Natural killer cell treated with Interleukin-12 subunit alpha and Interleukin-12 subunit beta and Interleukin-15 and Interleukin-18, amount 100 ng/mL, for 72 hours (primary cell): ENCODE results near the gene RESP18. TPM values are rescaled to one million over a fixed set of nuclear protein-coding genes. Genes with fewer than 3 reads are reported as not detected.
"Not testable (repeated sequence)": the region's sequence is repeated elsewhere in the genome, so short reads cannot be mapped to it uniquely, and the experiment has no call there.

Source experiments
- ATAC-seq, 2 donors: fragments of 150-1000 bp; cut with Tn5 transposase in 1 of 2; sonication (Bioruptor Pico), chemical (Tn5 transposase) in 1 of 2; 2 replicates each; pipeline ENCODE4 v1.10.0; 2021
- DNase-seq: peaks from one replicate; pipeline ENCODE4 v3.0.0; 2022; ENCODE audit warnings: low spot score
- H3K27ac Mint-ChIP-seq, 2 donors: 1 replicate in 1 of 2; 2 replicates in 1 of 2; pipeline ENCODE4 v1.8.0; 2022; ENCODE audit warnings: mixed read lengths in 2 of 2, mild to moderate bottlenecking in 1 of 2, moderate library complexity in 1 of 2
- H3K27me3 Mint-ChIP-seq, 2 donors: 1 replicate in 1 of 2; 2 replicates in 1 of 2; pipeline ENCODE4 v1.8.0; 2022; ENCODE audit warnings: mixed read lengths in 2 of 2
- H3K36me3 Mint-ChIP-seq: one replicate; pipeline ENCODE4 v1.8.0; 2022; ENCODE audit warnings: mixed read lengths
- H3K4me1 Mint-ChIP-seq, 2 donors: 1 replicate in 1 of 2; 2 replicates in 1 of 2; pipeline ENCODE4 v1.8.0; 2022; ENCODE audit warnings: low read depth in 2 of 2, mixed read lengths in 2 of 2, mild to moderate bottlenecking in 1 of 2
- H3K4me3 Mint-ChIP-seq: one replicate; pipeline ENCODE4 v1.8.0; 2022; ENCODE audit warnings: mixed read lengths
- H3K9me3 Mint-ChIP-seq: 2 replicates; pipeline ENCODE4 v1.8.0; 2022; ENCODE audit warnings: mixed read lengths
- total RNA-seq, 2 donors: library from RNA; stranded (reverse); gene quantifications; one replicate each; pipeline ENCODE4 v1.2.3, GENCODE V29; 2022

RESP18 gene
- total RNA-seq, 2 donors from 2014 or later: not detected

DNA sequence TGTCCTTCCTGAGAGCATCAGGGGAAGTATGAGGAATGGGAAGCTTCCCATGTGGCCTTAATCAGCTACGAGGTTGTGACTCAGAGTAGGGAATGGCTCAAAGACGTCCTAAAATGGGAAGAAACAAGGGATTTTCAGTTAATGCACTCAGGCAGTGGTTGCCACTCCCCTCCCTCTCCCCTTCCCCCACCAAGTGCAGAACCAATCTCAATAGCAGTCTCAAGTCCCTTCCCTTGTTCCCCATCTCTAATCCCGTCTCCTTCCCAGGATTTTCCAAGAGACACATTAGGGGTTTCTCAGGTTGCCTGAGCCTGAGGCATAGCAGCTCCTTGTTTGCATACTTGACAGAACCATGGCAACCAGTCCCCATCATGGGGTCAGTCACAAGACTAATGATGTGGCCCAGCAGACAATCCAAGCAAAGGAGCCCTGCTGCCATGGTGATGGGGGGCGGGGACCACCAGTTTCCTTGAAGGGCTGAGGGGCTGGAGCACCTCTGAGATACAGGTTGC is 18.2 kb upstream of the RESP18 start:
- DNase-seq (no peak), ATAC-seq (no peak)
- Mint-ChIP-seq H3K27ac (no peak overlapping the region), H3K27me3 (peaks cover 34 to 50% of the 10 kb centered on the region in 2 donors), H3K9me3 (no peaks in the 10 kb centered on the region), H3K36me3 (no peaks in the 10 kb centered on the region), H3K4me1 (no peaks in the 10 kb centered on the region), H3K4me3 (no peak overlapping the region)

DNA sequence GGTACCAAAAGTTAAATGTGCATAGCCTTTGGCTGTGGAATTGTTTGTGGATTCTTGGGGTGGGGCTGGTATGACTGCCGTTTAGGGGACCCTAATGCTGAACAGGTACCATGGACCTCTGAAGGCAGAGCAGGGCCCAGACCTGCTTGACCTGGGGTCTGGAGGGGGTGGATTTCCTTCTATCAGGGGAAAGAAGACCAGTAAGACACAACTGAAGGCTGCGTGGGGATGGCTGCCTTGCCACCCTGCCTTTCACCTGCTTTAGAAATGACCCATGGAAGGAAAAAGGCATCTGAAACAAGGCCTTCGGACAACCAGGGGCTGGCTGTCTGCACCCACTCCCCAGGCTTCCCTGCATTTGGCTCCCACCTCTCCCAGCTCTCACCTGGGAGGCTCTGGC is 17.7 kb upstream of the RESP18 start:
- ATAC-seq (no peak), DNase-seq (no peak)
- H3K27me3 Mint-ChIP-seq: peaks cover 34 to 50% of the 10 kb centered on the region in 2 donors
- no peak overlapping the region for H3K4me3 Mint-ChIP-seq
- H3K27ac Mint-ChIP-seq: no peak overlapping the region
- no peaks in the 10 kb centered on the region for H3K4me1 Mint-ChIP-seq
- H3K36me3 Mint-ChIP-seq: no peaks in the 10 kb centered on the region
- no peaks in the 10 kb centered on the region for H3K9me3 Mint-ChIP-seq

DNA sequence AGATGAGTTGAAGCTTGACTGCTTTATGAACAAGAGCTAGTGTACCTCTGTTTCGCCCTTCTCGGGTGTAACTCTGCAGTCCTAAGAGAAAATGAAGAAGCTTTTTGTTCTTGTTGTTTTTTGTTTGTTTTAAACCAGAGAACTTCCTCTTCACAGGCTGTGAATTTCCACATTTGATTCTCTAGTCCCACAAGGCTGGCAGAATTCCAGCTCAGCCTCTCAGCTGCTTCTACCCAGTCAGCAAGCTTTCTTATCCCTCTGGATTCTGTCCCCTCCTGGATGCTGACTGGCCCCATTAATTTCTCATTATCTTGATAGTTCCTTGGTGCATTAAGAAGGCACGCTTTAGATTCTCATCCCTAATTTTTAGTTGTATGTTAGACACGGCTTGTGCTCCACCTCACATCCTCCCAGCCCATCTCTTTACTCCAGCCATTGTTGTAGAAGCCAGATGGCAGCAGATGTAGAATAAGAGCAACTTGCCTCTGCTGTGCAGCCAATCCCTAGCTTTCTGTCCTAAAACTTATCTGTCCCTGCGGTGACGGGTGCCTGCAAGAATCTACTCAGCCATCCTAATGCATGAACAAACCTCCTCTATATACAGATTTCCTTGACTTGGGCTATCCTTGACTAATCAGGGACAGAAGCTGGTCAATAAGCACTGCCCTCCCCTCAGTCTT is 12.3 kb upstream of the RESP18 start:
- ATAC-seq (no peak), DNase-seq (no peak)
- Mint-ChIP-seq H3K9me3 (no peaks in the 10 kb centered on the region), H3K4me1 (no peaks in the 10 kb centered on the region), H3K27me3 (peaks cover 28 to 43% of the 10 kb centered on the region in 2 donors), H3K4me3 (no peak overlapping the region), H3K27ac (no peak overlapping the region), H3K36me3 (no peaks in the 10 kb centered on the region)

DNA sequence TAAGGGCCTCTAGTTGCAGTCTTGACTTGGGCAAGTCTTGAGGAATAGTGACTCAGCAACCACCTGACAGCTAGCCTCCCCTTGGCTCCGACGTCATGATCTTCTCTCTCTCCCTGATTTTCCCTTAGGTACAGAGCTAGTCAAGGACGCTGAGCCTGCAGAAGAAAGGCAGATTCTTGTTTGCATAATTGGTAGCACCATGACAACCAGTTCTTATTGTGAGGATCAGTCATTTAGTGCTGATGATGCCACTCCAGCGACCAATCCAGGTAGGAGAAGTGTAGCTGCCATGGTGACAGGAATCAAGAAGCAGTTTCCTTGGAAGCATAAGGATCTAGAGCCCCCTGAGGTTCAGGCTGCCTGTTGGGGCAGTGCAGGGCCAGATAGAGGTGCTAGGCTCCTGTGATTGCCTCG is 2.8 kb upstream of the RESP18 start:
- no peak for ATAC-seq
- H3K36me3 Mint-ChIP-seq: peaks cover 7% of the 10 kb centered on the region
- H3K27me3 Mint-ChIP-seq: peaks cover 41 to 75% of the 10 kb centered on the region in 2 donors
- peaks cover 4% of the 10 kb centered on the region for H3K9me3 Mint-ChIP-seq
- H3K4me3 Mint-ChIP-seq: no peak overlapping the region
- DNase-seq: no peak
- H3K4me1 Mint-ChIP-seq: peaks cover 0 to 2% of the 10 kb centered on the region in 2 donors
- H3K27ac Mint-ChIP-seq: no peak overlapping the region

DNA sequence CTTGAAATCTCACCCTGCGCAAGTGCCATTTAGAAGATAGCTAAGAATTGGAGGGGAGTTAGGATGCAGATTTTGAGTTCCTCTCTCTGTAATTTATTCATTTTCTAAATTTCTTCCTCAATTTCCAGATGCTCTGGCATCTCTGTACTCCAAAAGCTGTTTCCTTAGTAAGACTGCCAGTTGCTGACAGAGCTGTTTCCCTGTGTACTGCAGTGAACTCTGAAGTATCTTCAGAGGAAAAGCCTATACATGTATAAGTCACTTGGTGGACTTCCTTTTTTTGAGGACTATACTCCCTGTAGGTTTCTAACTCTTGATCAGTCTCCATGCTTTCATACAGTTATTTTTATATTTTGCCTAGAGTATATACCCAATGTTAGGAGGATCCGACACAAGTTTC is 1.5 kb upstream of the RESP18 start:
- DNase-seq: no peak
- ATAC-seq: no peak
- Mint-ChIP-seq H3K4me3 (no peak overlapping the region), H3K36me3 (peaks cover 7% of the 10 kb centered on the region), H3K27me3 (peaks cover 45 to 69% of the 10 kb centered on the region in 2 donors), H3K9me3 (peaks cover 4% of the 10 kb centered on the region), H3K4me1 (peaks cover 0 to 2% of the 10 kb centered on the region in 2 donors), H3K27ac (no peak overlapping the region)

DNA sequence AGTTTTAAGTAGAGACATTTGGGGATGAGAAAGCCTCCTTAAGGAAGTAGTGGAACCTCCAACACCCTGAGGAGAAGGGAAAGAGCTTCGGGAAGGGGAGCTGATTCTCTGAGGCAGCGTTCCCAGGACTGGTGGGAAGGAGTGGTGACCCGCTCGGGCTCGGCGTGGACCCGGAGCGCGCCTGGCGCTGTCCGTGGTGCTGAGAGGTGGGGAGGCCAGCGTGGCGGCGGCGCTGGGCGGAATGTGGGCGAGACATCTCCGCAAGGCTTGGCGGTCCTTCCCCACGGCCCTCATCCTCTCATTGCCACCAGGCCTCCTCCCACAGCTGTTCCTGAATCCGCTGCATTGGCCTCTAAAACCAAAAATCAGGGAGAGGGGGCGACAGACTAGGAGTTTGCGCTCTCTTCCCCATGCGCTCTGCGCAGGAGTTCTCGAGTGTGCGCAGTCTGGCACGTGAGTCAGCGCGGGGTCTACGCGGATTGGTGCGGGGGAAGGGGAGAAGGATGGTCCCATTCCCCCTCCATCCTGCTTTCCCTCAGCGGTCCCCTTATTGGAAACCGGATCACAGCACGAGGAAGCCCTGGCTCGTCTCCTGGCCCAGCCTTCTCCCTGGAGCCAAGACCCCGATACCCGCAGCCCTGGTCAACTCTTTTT is 857 bp downstream of the RESP18 start:
- DNase-seq: no peak
- peaks cover 44 to 62% of the 10 kb centered on the region in 2 donors for H3K27me3 Mint-ChIP-seq
- H3K36me3 Mint-ChIP-seq: peaks cover 7% of the 10 kb centered on the region
- H3K4me1 Mint-ChIP-seq: peaks cover 0 to 2% of the 10 kb centered on the region in 2 donors
- H3K9me3 Mint-ChIP-seq: peaks cover 4% of the 10 kb centered on the region
- H3K27ac Mint-ChIP-seq: no peak overlapping the region
- H3K4me3 Mint-ChIP-seq: no peak overlapping the region
- ATAC-seq: no peak

DNA sequence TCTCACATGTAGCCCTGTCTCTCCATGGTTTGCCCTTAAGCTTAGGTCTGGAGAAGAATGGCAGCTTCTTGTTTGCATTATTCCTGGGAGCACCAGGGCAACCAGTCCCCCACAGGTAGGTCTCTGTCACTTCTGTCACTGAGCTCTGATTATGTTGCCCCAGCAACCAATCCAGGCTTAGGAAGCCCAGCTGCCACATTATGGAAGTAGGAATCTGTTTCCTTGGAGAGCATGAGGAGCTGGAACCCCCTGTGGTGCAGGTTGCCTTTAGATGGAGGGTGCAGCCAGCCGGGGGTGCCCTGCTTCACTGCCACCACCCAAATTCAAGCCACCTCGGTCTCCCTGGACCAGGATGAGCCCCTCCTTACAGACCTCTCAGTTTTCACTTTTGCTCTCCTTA is 4.8 kb downstream of the RESP18 start:
- H3K9me3 Mint-ChIP-seq: peaks cover 4% of the 10 kb centered on the region
- no peak for ATAC-seq
- H3K27ac Mint-ChIP-seq: no peak overlapping the region
- peaks cover 0 to 2% of the 10 kb centered on the region in 2 donors for H3K4me1 Mint-ChIP-seq
- DNase-seq: no peak
- H3K27me3 Mint-ChIP-seq: peaks cover 37 to 42% of the 10 kb centered on the region in 2 donors
- no peak overlapping the region for H3K4me3 Mint-ChIP-seq
- H3K36me3 Mint-ChIP-seq: no peaks in the 10 kb centered on the region

DNA sequence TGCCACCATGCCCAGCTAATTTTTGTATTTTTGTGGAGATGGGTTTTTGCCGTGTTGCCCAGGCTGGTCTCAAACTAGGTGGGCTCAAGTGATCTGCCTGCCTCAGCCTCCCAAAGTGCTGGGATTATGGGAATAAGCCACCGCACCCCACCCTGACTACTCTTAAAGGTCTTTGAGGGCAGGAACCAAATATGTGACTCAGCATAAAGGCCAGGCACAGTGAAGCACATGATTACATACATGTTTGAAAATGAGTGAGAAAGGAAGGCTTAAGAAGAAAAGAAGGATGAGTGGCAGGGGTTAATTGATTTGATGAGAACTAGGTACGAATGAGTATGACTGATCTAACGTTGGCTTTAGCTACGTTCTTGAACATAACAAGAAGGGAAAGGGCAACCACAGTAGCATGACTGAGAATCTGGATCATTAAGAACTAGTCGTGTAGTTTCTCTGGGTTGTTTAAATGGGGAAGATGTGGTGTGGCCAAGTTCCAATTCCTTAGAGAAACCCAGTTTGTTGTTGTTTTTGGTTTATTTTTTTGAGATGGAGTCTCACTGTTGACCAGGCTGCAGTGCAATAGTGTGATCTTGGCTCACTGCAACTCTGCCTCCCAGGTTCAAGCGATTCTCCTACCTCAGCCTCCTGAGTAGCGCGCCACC is 6.8 kb downstream of the RESP18 start:
- no peak overlapping the region for H3K4me3 Mint-ChIP-seq
- H3K27me3 Mint-ChIP-seq: peaks cover 36 to 39% of the 10 kb centered on the region in 2 donors
- H3K36me3 Mint-ChIP-seq: no peaks in the 10 kb centered on the region
- no peak for ATAC-seq
- peaks cover 0 to 3% of the 10 kb centered on the region in 2 donors for H3K4me1 Mint-ChIP-seq
- no peak for DNase-seq
- H3K27ac Mint-ChIP-seq: no peak overlapping the region
- H3K9me3 Mint-ChIP-seq: no peaks in the 10 kb centered on the region

DNA sequence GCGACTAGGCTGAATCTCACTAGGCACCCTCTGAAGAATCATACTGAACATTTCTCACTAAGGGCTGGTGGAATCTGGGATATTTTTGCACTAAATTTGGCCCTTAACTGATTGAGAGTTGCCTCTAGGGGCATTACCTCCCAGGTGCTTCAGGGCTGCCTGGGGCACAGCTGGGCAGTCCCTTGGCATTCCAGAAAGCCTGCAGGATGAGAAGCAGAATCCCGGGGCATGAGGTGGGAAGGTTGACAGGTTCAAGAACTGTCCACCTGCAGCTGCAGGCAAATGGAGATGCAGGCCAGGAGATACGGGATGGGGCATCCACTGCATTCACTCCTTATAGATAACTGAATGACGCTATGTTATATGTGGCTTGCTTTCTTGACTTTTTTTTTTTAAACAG is 7.4 kb downstream of the RESP18 start:
- ATAC-seq (no peak), DNase-seq (no peak)
- peaks cover 0 to 3% of the 10 kb centered on the region in 2 donors for H3K4me1 Mint-ChIP-seq
- no peaks in the 10 kb centered on the region for H3K9me3 Mint-ChIP-seq
- no peak overlapping the region for H3K27ac Mint-ChIP-seq
- no peaks in the 10 kb centered on the region for H3K36me3 Mint-ChIP-seq
- H3K4me3 Mint-ChIP-seq: no peak overlapping the region
- peaks cover 31 to 36% of the 10 kb centered on the region in 2 donors for H3K27me3 Mint-ChIP-seq

DNA sequence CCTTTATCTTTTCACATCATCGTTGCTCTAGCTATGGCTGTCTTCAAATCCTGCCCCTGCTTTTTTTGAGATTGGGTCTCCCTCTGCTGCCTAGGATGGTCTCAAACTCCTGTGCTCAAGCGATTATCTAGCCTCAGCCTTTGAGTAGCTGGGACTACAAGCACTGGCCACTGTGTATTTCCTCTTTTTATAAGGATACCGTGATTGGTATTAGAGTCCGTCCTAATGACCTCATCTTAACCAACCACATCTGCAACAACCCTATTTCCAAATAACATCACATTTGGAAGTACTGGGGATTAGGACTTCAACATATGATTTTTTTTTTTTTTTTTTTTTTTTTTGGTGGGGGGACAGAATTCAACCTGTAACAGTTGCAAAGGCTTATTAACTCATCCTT is 9.1 kb downstream of the RESP18 start:
- ATAC-seq: no peak
- Mint-ChIP-seq H3K27me3 (peaks cover 27 to 36% of the 10 kb centered on the region in 2 donors), H3K4me1 (peaks cover 0 to 3% of the 10 kb centered on the region in 2 donors), H3K9me3 (no peaks in the 10 kb centered on the region), H3K27ac (no peak overlapping the region), H3K4me3 (no peak overlapping the region), H3K36me3 (no peaks in the 10 kb centered on the region)
- DNase-seq: no peak

DNA sequence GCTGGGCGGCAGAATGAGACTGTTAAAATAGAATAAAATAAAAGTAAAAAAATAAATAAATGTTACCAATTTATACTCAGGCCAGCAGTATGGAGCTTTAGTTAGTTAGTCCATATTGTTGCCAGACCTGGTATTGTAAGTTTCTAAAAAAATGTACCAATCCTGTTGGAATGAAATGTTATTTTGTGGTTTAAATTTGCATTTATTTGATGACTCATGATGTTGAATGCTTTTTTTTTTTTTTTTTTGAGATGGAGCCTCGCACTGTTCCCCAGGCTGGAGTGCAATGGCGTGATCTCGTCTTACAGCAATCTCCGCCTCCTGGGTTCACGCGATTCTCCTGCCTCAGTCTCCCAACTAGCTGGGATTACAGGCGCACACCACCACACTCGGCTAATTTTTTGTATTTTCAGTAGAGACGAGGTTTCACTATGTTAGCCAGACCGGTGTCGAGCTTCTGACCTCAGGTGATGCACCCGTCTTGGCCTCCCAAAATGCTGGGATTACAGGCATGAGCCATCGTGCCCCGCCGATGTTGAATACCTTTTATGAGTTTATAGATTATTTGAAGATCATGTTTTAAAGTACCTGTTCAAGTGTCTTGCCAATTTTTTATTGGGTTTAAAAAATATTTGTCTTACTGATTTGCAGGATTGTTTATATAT is 17.6 kb downstream of the RESP18 start:
- Mint-ChIP-seq H3K27ac (no peak overlapping the region), H3K36me3 (no peaks in the 10 kb centered on the region), H3K27me3 (peaks cover 14 to 22% of the 10 kb centered on the region in 2 donors), H3K4me3 (no peak overlapping the region), H3K4me1 (no peaks in the 10 kb centered on the region), H3K9me3 (no peaks in the 10 kb centered on the region)
- DNase-seq (no peak), ATAC-seq (no peak)

DNA sequence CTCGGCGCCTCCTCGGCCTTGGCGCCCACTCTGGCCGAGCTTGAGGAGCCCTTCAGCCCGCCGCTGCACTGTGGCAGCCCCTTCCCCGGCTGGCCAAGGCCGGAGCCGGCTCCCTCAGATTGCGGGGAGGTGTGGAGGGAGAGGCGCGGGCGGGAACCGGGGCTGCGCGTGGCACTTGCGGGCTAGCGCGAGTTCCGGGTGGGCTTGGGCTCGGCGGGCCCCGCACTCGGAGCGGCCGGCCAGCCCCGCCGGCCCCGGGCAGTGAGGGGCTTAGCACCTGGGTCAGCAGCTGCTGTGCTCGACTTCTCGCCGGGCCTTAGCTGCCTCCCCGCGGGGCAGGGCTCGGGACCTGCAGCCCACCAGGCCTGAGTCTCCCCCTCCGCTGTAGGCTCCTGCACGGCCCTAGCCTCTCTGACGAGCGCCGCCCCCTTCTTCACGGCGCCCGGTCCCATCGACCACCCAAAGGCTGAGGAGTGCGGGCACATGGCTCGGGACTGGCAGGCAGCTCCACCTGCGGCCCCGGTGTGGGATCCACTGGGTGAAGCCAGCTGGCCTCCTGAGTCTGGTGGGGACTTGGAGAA is 19.8 kb downstream of the RESP18 start:
- not testable (repeated sequence) for ATAC-seq, DNase-seq, H3K4me1 Mint-ChIP-seq, H3K9me3 Mint-ChIP-seq, H3K36me3 Mint-ChIP-seq, H3K27ac Mint-ChIP-seq, H3K4me3 Mint-ChIP-seq
- peaks cover 23 to 29% of the 10 kb centered on the region in 2 donors for H3K27me3 Mint-ChIP-seq

DNA sequence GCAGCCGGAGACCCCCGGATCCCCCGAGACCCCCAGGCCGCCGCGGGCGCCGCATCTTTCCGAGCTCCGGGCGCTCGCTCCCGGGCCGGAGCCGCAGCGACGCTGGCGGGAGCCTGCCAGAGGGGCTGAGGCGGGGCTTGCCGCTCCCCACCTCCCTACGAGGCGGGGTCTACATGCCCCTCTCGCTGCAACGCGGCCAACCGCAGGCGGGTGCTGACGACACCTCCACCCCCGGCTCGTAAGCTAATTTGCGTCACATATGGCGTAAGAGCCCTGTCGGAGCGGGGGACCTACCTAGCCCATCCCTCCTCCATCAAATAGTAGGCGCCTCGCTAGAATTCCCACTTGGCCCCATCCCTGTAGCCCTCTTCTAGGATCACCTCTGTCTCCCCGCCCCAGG is 23.3 kb downstream of the RESP18 start, which contains the start of gene PTPRN:
Gene PTPRN, minus strand, starts transcription at position 124 of the 400 bp plus-strand sequence. Its CDS starts 69 bp downstream, at position 55.
- Mint-ChIP-seq H3K4me3 (no peak within 1 kb of the TSS), H3K27me3 (peaks cover 43 to 60% of the 10 kb centered on the region in 2 donors), H3K27ac (no peak within 1 kb of the TSS), H3K4me1 (no peaks in the 10 kb centered on the region), H3K9me3 (no peaks in the 10 kb centered on the region), H3K36me3 (no peaks in the 10 kb centered on the region)
- no peak for ATAC-seq
- no peak for DNase-seq
